Measurements from ENCODE around the gene CDC45. TPM values are rescaled to one million over a fixed set of nuclear protein-coding genes. Genes with fewer than 3 reads are reported as not detected.
"Not testable (repeated sequence)": the region's sequence is repeated elsewhere in the genome, so short reads cannot be mapped to it uniquely, and the experiment has no call there.

Gene CDC45
- total RNA-seq, 4 donors from 2014 or later = 0.95 to 1.4 (median 1.2) TPM; not detected in 1

DNA sequence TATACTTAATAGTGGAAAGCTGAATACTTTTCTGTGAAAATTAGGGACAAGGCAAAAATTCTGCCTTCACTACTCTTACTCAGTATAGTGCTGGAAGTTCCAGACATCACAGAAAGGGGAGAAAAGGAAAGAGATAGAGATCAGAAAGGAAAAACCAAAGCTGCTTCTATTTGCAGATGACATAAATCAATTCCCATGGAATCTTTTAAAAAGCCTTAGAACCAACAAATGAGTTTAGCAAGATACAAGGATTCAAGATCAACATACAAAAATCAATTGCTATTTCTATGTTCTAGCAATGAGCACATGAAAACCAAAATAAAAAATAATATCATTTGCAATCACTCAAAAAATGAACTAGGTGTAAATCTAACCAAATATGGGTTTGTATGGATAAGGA lies 60.7 kb downstream of the CDC45 start:
- TF ChIP-seq, protein P1, sequence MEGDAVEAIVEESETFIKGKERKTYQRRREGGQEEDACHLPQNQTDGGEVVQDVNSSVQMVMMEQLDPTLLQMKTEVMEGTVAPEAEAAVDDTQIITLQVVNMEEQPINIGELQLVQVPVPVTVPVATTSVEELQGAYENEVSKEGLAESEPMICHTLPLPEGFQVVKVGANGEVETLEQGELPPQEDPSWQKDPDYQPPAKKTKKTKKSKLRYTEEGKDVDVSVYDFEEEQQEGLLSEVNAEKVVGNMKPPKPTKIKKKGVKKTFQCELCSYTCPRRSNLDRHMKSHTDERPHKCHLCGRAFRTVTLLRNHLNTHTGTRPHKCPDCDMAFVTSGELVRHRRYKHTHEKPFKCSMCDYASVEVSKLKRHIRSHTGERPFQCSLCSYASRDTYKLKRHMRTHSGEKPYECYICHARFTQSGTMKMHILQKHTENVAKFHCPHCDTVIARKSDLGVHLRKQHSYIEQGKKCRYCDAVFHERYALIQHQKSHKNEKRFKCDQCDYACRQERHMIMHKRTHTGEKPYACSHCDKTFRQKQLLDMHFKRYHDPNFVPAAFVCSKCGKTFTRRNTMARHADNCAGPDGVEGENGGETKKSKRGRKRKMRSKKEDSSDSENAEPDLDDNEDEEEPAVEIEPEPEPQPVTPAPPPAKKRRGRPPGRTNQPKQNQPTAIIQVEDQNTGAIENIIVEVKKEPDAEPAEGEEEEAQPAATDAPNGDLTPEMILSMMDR (IDR thresholded peaks at IDR 0.05) = no peak
- DNase-seq (ENCODE audit: low spot score) (no peak), ATAC-seq (ENCODE audit: low FRiP score) (no peak)

DNA sequence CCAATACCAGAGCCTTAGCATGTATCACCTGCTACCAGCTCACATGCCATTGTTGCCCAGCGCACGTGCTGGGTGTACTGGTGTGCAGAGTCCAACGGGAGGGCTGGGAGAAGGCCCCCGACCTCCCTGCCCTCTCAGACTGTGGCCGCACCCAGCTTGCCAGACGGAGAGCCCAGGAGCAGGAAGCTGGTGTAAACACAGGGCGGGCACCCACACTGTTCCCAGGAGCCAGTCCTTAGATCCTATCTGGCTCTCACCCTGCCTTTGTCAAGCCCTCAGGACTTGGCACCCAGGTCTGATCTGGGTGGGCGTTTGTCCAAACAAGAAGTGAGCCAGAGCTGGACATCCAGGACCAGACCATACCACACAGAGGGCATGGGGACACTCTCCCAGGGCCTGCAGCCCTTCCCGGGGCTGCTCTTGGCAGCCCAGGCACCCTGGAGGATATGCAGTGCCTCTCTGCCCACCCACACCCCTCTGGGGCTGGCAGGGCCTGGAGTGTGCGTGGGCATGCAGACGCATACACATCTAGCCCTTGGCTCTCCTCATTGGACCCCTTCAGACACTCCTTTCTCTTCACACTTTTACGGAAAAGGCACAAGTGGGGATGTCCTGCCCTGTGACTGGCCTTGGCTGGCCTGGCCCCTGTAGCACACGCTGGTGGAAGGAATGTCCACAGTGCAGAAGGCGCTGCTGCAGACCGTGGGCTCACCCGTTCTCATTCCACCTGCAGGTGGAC lies 64.4 kb downstream of the CDC45 start:
- TF ChIP-seq, protein P1 (IDR thresholded peaks at IDR 0.05) = no peak
- DNase-seq (ENCODE audit: low spot score) = no peak
- ATAC-seq (ENCODE audit: low FRiP score) = peak; percentile 41

DNA sequence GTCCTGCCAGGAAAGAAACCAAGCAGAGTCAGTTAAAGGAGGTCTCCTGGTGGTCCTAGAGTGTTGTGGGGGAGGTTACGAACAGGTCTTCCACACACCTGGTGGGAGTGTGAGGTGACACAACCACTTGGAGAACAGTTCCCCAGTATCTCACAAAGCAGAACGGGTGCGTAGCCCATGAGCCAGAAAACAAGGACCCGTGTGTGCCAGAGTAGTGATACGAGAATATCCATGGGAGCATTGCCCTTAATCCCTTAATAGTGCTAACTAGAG lies 66.2 kb downstream of the CDC45 start:
- DNase-seq (ENCODE audit: low spot score) = no peak
- ATAC-seq (ENCODE audit: low FRiP score) = no peak
- TF ChIP-seq, protein P1 (IDR thresholded peaks at IDR 0.05) = no peak

DNA sequence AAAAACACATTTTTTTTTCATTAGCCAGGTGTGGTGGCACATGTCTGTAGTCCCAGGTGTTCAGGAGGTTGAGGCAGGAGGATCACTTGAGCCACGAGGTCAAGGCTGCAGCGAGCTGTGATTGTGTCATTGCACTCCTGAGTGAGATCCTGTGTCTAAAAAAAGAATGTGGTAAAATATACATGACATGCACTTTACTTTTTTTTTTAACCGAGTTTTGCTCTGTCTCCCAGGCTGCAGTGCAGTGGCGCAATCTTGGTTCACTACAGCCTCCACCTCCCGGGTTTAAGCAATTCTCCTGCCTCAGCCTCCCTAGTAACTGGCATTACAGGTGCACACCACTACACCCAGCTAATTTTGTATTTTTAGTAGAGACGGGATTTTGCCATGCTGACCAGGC lies 67.0 kb downstream of the CDC45 start:
- no peak for ATAC-seq (ENCODE audit: low FRiP score)

DNA sequence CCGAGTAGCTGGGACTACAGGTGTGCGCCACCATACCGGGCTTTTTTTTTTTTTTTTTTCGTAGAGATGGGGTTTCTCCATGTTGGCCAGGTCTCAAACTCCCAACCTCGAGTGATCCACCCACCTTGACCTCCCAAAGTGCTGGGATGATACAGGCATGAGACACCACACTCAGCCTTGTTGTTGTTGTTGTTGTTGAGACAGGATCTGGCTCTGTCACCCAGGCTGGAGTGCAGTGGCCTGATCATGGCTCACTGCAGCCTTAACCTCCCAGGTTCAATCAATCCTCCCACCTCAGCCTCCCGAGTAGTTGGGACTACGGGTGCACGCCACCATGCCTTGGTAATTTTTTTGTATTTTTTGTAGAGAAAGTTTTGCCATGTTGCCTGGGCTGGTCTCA lies 67.9 kb downstream of the CDC45 start:
- TF ChIP-seq, protein P1 (IDR thresholded peaks at IDR 0.05) = no peak
- DNase-seq (ENCODE audit: low spot score) (no peak), ATAC-seq (ENCODE audit: low FRiP score) (no peak)

More for the DNA sequence above, 67.0 kb downstream of the CDC45 start:
- TF ChIP-seq, protein P1 (IDR thresholded peaks at IDR 0.05) = no peak
- DNase-seq (ENCODE audit: low spot score) = no peak

DNA sequence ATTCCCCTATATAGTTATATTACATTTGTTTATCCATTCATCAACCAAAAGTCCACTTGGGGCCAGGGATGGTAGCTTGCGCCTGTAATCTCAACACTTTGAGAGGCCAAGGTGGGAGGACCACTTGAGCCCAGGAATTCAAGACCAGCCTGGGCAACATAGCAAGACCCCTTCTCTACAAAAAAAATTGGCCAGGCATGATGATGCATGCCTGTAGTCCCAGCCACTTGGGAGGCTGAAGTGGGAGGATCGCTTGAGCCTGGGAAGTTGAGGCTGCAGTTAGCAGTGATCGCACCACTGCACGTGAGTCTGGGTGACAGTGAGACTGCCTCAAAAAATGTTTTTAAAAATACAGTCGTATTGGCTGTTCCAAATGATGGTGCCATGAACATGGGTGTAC lies 68.7 kb downstream of the CDC45 start:
- ATAC-seq (ENCODE audit: low FRiP score); DNase-seq (ENCODE audit: low spot score): not testable (repeated sequence)

DNA sequence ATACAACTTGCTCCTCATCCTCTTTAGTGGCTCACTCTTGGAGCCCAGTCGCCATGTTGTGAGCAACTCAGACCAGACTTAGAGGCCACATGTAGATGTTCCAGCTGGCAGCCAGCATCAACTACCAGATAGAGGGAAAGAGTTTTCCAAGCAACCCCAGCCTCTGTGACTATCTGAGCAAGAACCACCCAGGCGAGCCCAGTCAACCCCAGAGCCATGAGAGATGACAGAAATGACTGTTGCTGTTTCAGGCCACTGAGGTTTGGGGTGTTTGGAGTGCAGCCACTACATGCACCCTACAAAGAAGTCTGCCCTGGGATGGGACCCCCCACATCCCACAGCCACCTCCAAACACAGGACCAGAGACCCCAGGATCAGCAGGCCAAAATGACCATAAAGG lies 69.2 kb downstream of the CDC45 start:
- DNase-seq (ENCODE audit: low spot score) = no peak

More for the DNA sequence above, 69.2 kb downstream of the CDC45 start:
- TF ChIP-seq, protein P1 (IDR thresholded peaks at IDR 0.05) = no peak
- ATAC-seq (ENCODE audit: low FRiP score) = no peak

Measured in omental fat pad (tissue), 4 donors.